Neuronal stem cell (in vitro differentiated cells): ENCODE measurements around the gene IL17D.
A peak's percentile ranks its signal among the peaks of the same experiment; 100 is the strongest.

Experiments
- DNase-seq: peaks from one replicate; pipeline ENCODE4 v3.0.0-alpha.2; 2013; ENCODE audit warnings: low spot score
- H2AFZ ChIP-seq: one replicate; pipeline ENCODE4 v1.6.1; 2013; ENCODE audit warnings: mild to moderate bottlenecking, low read length, inconsistent platforms
- H2AK5ac ChIP-seq: 2 replicates; pipeline ENCODE4 v1.6.1; 2013; ENCODE audit warnings: low read depth, mild to moderate bottlenecking, inconsistent platforms, low read length, moderate library complexity, mixed read lengths
- H2BK120ac ChIP-seq: 2 replicates; pipeline ENCODE4 v1.6.1; 2013; ENCODE audit warnings: low read depth, mild to moderate bottlenecking, inconsistent platforms, low read length, moderate library complexity, mixed read lengths
- H2BK12ac ChIP-seq: one replicate; pipeline ENCODE4 v1.6.1; 2013; ENCODE audit warnings: low read length, inconsistent platforms
- H2BK15ac ChIP-seq: 2 replicates; pipeline ENCODE4 v1.6.1; 2013; ENCODE audit warnings: mild to moderate bottlenecking, low read length, inconsistent platforms, mixed read lengths
- H2BK5ac ChIP-seq: one replicate; pipeline ENCODE4 v1.6.1; 2013; ENCODE audit warnings: inconsistent platforms, mild to moderate bottlenecking, low read length, moderate library complexity
- H3K14ac ChIP-seq: one replicate; pipeline ENCODE4 v1.6.1; 2013; ENCODE audit warnings: low read length, inconsistent platforms
- H3K18ac ChIP-seq: 2 replicates; pipeline ENCODE4 v1.6.1; 2013; ENCODE audit warnings: low read length, inconsistent platforms
- H3K23ac ChIP-seq: 2 replicates; pipeline ENCODE4 v1.6.1; 2013; ENCODE audit warnings: low read depth, mild to moderate bottlenecking, mixed read lengths, low read length, inconsistent platforms; ENCODE audit not compliant: poor library complexity
- H3K27ac ChIP-seq: replicated peaks from 3 replicates; pipeline ENCODE4 v1.5.1; 2013; ENCODE audit warnings: low read length, inconsistent platforms
- H3K27me3 ChIP-seq, 3 experiments: 2 replicates each; pipeline ENCODE4 v1.6.1; 2013; ENCODE audit warnings: low read length in 3 of 3, mild to moderate bottlenecking in 2 of 3, inconsistent platforms in 1 of 3, low read depth in 1 of 3, mixed read lengths in 1 of 3, moderate library complexity in 1 of 3; ENCODE audit not compliant: control insufficient read depth in 3 of 3, insufficient read depth in 3 of 3
- H3K36me3 ChIP-seq, 2 donors: replicated peaks in 1 of 2; 2 replicates each; pipeline ENCODE4 v1.6.1; 2013; ENCODE audit warnings: low read length in 2 of 2; ENCODE audit not compliant: control insufficient read depth in 2 of 2, insufficient read depth in 2 of 2
- H3K4ac ChIP-seq: 2 replicates; pipeline ENCODE4 v1.6.1; 2013; ENCODE audit warnings: inconsistent platforms, mild to moderate bottlenecking, low read length, moderate library complexity
- H3K4me1 ChIP-seq, 2 donors: 1 replicate in 1 of 2; 2 replicates in 1 of 2; pipeline ENCODE4 v1.6.1; 2013; ENCODE audit warnings: low read length in 2 of 2, low read depth in 1 of 2; ENCODE audit not compliant: control insufficient read depth in 2 of 2, insufficient read depth in 1 of 2
- H3K4me2 ChIP-seq: one replicate; pipeline ENCODE4 v1.6.1; 2013; ENCODE audit warnings: mild to moderate bottlenecking, low read length, inconsistent platforms; ENCODE audit not compliant: insufficient read depth, poor library complexity, severe bottlenecking
- H3K4me3 ChIP-seq, 2 donors: 2 replicates each; pipeline ENCODE4 v1.5.1; 2013; ENCODE audit warnings: low read length in 2 of 2, mild to moderate bottlenecking in 2 of 2, inconsistent platforms in 1 of 2, moderate library complexity in 1 of 2
- H3K79me1 ChIP-seq: one replicate; pipeline ENCODE4 v1.6.1; 2013; ENCODE audit warnings: low read depth, mild to moderate bottlenecking, inconsistent platforms, low read length, moderate library complexity
- H3K9ac ChIP-seq: one replicate; pipeline ENCODE4 v1.6.1; 2013; ENCODE audit warnings: mild to moderate bottlenecking, low read depth, low read length, inconsistent platforms; ENCODE audit not compliant: poor library complexity
- H3K9me3 ChIP-seq, 2 donors: replicated peaks in 1 of 2; 2 replicates each; pipeline versions ENCODE3 to v1.6.1; 2013; ENCODE audit warnings: low read length in 2 of 2, mild to moderate bottlenecking in 2 of 2, inconsistent platforms in 1 of 2, low read depth in 1 of 2, mixed read lengths in 1 of 2, moderate library complexity in 1 of 2; ENCODE audit not compliant: control insufficient read depth in 2 of 2, insufficient read depth in 1 of 2
- H4K8ac ChIP-seq: one replicate; pipeline ENCODE4 v1.6.1; 2013; ENCODE audit warnings: low read depth, mild to moderate bottlenecking, inconsistent platforms, low read length, moderate library complexity
- H4K91ac ChIP-seq: one replicate; pipeline ENCODE4 v1.6.1; 2013; ENCODE audit warnings: low read length, low read depth, mild to moderate bottlenecking, inconsistent platforms; ENCODE audit not compliant: poor library complexity
- WGBS, 2 donors: extraction: QIAGEN DNeasy Blood & Tissue Kit; methylation state at CpG; one replicate each; pipeline ENCODE4 v1.1.7; 2013; ENCODE audit warnings: missing lambda C conversion rate in 2 of 2, mixed read lengths in 1 of 2; ENCODE audit not compliant: insufficient read length in 2 of 2, insufficient replicate concordance in 1 of 2; ENCODE audit errors: extremely low coverage in 2 of 2; 5-methylcytosine and 5-hydroxymethylcytosine counted together

Gene IL17D

DNA sequence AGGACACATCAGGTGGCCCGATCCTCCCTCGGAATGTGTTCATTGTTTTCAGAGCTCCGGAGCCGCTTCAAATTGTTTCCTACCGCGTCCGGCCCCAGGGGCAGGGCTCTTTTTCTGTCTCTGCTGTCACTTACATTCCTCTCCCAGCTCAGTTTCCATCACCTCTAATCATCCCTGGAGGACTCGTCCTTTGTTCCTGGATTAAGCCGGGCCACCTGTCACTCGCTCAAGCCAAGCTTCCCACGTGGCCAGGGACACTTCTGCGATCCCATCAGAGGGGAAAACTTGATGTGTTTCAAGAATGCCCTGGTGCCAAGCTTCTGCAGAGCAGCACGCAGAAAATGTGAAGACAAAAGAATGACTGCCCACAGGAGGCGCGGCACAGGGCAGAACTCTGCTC, 13.5 kb downstream of the IL17D start:
- Histone ChIP-seq H3K27ac (peak overlapping the region; percentile 38), H3K18ac (peak overlapping the region; percentile 40), H3K4me1 (peaks cover 2 to 16% of the 10 kb centered on the region in 2 donors), H3K14ac (no peak overlapping the region), H2BK15ac (no peak overlapping the region), H2BK120ac (no peak overlapping the region), H2AK5ac (no peak overlapping the region), H2BK5ac (no peak overlapping the region), H3K9ac (no peak overlapping the region), H3K9me3 (peaks cover 3 to 4% of the 10 kb centered on the region in 2 donors), H2BK12ac (no peak overlapping the region), H3K4me2 (peak overlapping the region; percentile 21), H3K23ac (no peak overlapping the region), H2AFZ (peak overlapping the region; percentile 63), H4K91ac (peak overlapping the region; percentile 6), H3K36me3 (peaks cover 0 to 1% of the 10 kb centered on the region in 2 donors), H3K27me3 (peaks cover 0 to 8% (median 0%) of the 10 kb centered on the region in 3 experiments), H4K8ac (no peak overlapping the region), H3K4ac (no peak overlapping the region), H3K4me3 (no peak overlapping the region), H3K79me1 (no peaks in the 10 kb centered on the region)
- DNase-seq, result peak; percentile 70
- no CpG with 5 or more reads among the region's 15 CpGs for WGBS, 2 donors

DNA sequence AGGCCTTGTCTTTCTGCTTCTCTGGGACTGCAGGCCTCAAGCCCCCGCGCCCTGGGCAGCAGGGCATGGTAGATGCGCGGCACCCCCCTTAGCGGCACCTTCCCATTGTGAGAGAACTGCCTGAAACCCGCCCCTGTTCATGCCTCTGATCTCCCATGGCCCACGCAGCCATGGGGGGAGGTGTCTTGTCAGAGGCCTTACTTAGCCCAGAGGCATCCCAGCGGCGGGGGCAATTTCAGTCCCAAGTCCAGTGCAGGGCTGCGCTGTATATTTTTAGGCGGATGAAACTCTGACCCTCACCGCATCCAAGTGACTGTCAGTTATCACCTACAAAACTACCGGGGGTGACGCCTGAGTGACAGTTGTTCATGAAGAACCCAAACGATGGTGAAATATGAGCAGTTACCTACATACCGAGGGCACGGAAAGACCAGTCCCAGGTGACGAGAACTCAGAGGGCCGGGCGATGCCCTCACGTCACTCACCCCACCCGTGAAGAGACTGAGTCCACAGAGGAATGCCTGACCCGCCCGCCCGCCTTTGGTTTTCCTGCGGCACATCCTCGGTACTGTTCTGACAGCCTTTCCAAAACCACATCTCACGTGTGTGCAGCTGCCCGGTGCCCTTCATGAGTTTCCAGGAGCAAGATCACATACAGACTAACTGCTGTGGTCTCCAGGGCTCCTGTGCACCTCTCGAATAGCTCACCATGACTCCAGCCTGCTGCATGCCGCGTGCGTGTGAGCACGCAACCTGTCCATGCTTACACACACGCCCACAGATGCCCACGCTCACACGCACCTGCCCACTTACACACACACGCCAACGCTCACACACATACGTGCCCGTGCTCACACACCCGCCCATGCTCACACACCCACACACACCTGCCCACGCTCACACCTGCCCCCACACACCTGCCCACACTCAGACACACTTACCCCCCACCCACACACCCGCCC, 14.4 kb downstream of the IL17D start:
- no peaks in the 10 kb centered on the region for H3K79me1 ChIP-seq
- H3K4me1 ChIP-seq, result peaks cover 2 to 16% of the 10 kb centered on the region in 2 donors
- peak overlapping the region; percentile 22 for H2BK15ac ChIP-seq
- peak overlapping the region; percentile 91 for H3K18ac ChIP-seq
- 100% methylated on average over 2 of the region's 44 CpGs; no CpG with 5 or more reads in 1 of the 2 donors for WGBS, 2 donors
- H4K8ac ChIP-seq, result no peak overlapping the region
- H3K9me3 ChIP-seq, result peaks cover 3 to 4% of the 10 kb centered on the region in 2 donors
- no peak overlapping the region for H2BK5ac ChIP-seq
- DNase-seq, result no peak
- no peak overlapping the region for H4K91ac ChIP-seq
- H3K27ac ChIP-seq, result no peak overlapping the region
- no peak overlapping the region for H3K4ac ChIP-seq
- H3K4me3 ChIP-seq, result peak overlapping the region in 1 of 2 donors; percentile 0
- peak overlapping the region; percentile 17 for H3K14ac ChIP-seq
- H2BK120ac ChIP-seq, result no peak overlapping the region
- H3K27me3 ChIP-seq, result peaks cover 0 to 8% (median 0%) of the 10 kb centered on the region in 3 experiments
- no peak overlapping the region for H3K4me2 ChIP-seq
- peak overlapping the region; percentile 63 for H2AFZ ChIP-seq
- H3K36me3 ChIP-seq, result peaks cover 1 to 3% of the 10 kb centered on the region in 2 donors
- H3K9ac ChIP-seq, result peak overlapping the region; percentile 26
- peak overlapping the region; percentile 58 for H2BK12ac ChIP-seq
- no peak overlapping the region for H3K23ac ChIP-seq
- H2AK5ac ChIP-seq, result peak overlapping the region; percentile 23

DNA sequence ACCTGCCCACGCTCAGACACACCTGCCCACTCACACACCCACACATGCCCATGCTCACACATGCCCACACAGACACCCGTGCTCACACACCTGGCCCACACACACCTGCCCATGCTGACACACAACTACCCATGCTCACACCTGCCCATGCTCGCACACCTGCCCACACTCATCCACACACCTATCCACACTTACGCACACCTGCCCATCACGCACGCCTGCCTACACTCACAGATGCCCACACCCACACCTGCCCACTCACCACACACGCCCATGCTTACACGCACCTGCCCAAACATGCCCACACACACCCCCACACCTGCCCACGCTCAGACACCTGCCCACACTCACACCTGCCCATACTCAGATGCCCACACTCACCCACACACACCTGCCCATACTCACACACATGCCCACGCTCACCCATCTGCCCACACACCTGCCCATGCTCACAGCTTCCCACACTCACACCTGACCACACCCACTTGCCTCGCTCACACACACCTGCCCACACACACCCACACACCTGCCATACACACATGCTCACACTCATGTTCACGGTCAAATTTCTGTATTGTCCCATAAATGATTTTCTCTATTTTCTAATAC, 15.6 kb downstream of the IL17D start:
- Histone ChIP-seq H2BK120ac (no peak overlapping the region), H3K9ac (peak overlapping the region; percentile 26), H3K4me2 (no peak overlapping the region), H3K23ac (peak overlapping the region; percentile 80), H3K18ac (peak overlapping the region; percentile 77), H2AK5ac (peak overlapping the region; percentile 86), H3K27ac (no peak overlapping the region), H3K9me3 (peaks cover 3 to 4% of the 10 kb centered on the region in 2 donors), H4K8ac (no peak overlapping the region), H3K27me3 (peaks cover 0 to 8% (median 0%) of the 10 kb centered on the region in 3 experiments), H3K4me3 (peak overlapping the region in 1 of 2 donors; percentile 56), H3K36me3 (peaks cover 1 to 3% of the 10 kb centered on the region in 2 donors), H2BK12ac (peak overlapping the region; percentile 99), H4K91ac (peak overlapping the region; percentile 94), H3K4me1 (peaks cover 0 to 13% of the 10 kb centered on the region in 2 donors), H2BK5ac (peak overlapping the region; percentile 35), H3K4ac (peak overlapping the region; percentile 41), H2AFZ (no peak overlapping the region), H3K79me1 (no peaks in the 10 kb centered on the region), H2BK15ac (peak overlapping the region; percentile 22), H3K14ac (peak overlapping the region; percentile 64)
- DNase-seq, result no peak
- no CpG with 5 or more reads among the region's 12 CpGs for WGBS, 2 donors

DNA sequence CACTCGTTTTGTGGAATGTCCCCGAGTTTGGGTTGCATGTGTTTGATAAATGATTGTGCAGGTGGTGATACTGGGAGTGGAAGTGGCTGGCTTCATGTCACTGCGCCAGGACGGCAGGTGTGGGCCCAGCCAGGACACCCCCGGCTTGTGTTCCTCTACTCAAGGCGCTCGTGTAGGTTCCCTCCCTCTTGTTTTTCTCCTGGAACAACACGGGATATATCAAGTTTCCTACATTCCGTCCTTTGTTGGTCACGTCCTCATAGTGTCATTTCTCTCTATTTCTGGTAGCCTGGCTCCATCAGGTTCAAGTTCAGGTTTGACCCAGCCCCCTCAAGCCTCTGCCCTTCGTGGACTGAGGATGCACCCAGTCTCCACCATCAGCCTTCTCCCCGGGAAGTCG, 16.3 kb downstream of the IL17D start:
- H3K4me2 ChIP-seq, result no peak overlapping the region
- no peak overlapping the region for H3K18ac ChIP-seq
- no peak overlapping the region for H4K91ac ChIP-seq
- WGBS, 2 donors, result no CpG with 5 or more reads among the region's 13 CpGs
- no peak overlapping the region for H2BK12ac ChIP-seq
- H2BK120ac ChIP-seq, result no peak overlapping the region
- no peak for DNase-seq
- no peak overlapping the region for H2AFZ ChIP-seq
- no peak overlapping the region for H3K14ac ChIP-seq
- H3K9ac ChIP-seq, result no peak overlapping the region
- H2AK5ac ChIP-seq, result no peak overlapping the region
- no peak overlapping the region for H4K8ac ChIP-seq
- no peak overlapping the region for H3K4me3 ChIP-seq
- peaks cover 1 to 3% of the 10 kb centered on the region in 2 donors for H3K36me3 ChIP-seq
- peaks cover 0 to 13% of the 10 kb centered on the region in 2 donors for H3K4me1 ChIP-seq
- no peak overlapping the region for H3K4ac ChIP-seq
- no peaks in the 10 kb centered on the region for H3K79me1 ChIP-seq
- peak overlapping the region; percentile 27 for H2BK15ac ChIP-seq
- H2BK5ac ChIP-seq, result no peak overlapping the region
- H3K23ac ChIP-seq, result no peak overlapping the region
- H3K27ac ChIP-seq, result no peak overlapping the region
- peaks cover 0 to 8% (median 0%) of the 10 kb centered on the region in 3 experiments for H3K27me3 ChIP-seq
- peaks cover 3 to 4% of the 10 kb centered on the region in 2 donors for H3K9me3 ChIP-seq
